A549 treated with ZK216348 at 1 μM for 4 hours (cell line): ENCODE results near the gene OR5AU1. TPM values are rescaled to one million over a fixed set of nuclear protein-coding genes. Genes with fewer than 3 reads are reported as not detected.

ENCODE experiments used
- total RNA-seq: library from RNA; stranded (reverse); fragments of 200-300 nt; extraction: Qiagen RNA extraction; gene quantifications from 5 replicates; pipeline ENCODE4 v1.2.3, GENCODE V29; 2022; ENCODE audit warnings: low read depth

Gene OR5AU1
- not detected in 5 replicates for total RNA-seq

GRCh38 chr14:21155963-21156362 is at the start of gene OR5AU1:
Gene OR5AU1, minus strand, starts transcription at chr14:21156063. Its CDS starts 191 bp downstream, at chr14:21155872.

Other genes starting within 250 kb of the OR5AU1 start
- not detected in 5 replicates for gene RNASE2, start 200.6 kb downstream of the OR5AU1 start, total RNA-seq
- 71.9 to 81.0 TPM (median 73.6 TPM) in 5 replicates for gene METTL17, start 166.1 kb downstream of the OR5AU1 start, total RNA-seq
- gene SLC39A2, start 156.8 kb downstream of the OR5AU1 start, total RNA-seq = not detected in 5 replicates
- 1.8 to 3.8 TPM (median 3.4 TPM) in 5 replicates for gene NDRG2, start 131.0 kb downstream of the OR5AU1 start, total RNA-seq
- not detected in 5 replicates for gene TPPP2, start 125.8 kb downstream of the OR5AU1 start, total RNA-seq
- not detected in 5 replicates for gene RNASE13, start 121.3 kb downstream of the OR5AU1 start, total RNA-seq
- not detected in 5 replicates for gene RNASE7, start 113.7 kb downstream of the OR5AU1 start, total RNA-seq
- gene RNASE8, start 98.2 kb downstream of the OR5AU1 start, total RNA-seq = not detected in 5 replicates
- gene ARHGEF40, start 85.8 kb downstream of the OR5AU1 start, total RNA-seq = 6.5 to 13.7 TPM (median 10.8 TPM) in 5 replicates
- gene ZNF219, start 57.4 kb downstream of the OR5AU1 start, total RNA-seq = 14.7 to 32.8 TPM (median 31.7 TPM) in 5 replicates
- gene TMEM253, start 55.0 kb downstream of the OR5AU1 start, total RNA-seq = 0.29 to 1.3 TPM (median 0.84 TPM) in 5 replicates
- 768 to 1,101 TPM (median 847 TPM) in 5 replicates for gene HNRNPC, start 113.4 kb upstream of the OR5AU1 start, total RNA-seq
- 0.16 to 0.74 TPM (median 0.37 TPM) in 4 of 5 replicates, not detected in the other for gene RPGRIP1, start 124.0 kb upstream of the OR5AU1 start, total RNA-seq
- 99.3 to 122 TPM (median 100 TPM) in 5 replicates for gene SUPT16H, start 228.0 kb upstream of the OR5AU1 start, total RNA-seq